H9 (cell line): Measurements from ENCODE around the gene CCDC122. TPM values are rescaled to one million over a fixed set of nuclear protein-coding genes. Genes with fewer than 3 reads are reported as not detected.

Experiments used
- DNase-seq: peaks from one replicate; pipeline ENCODE4 v3.0.0-alpha.2; 2017
- H2AFZ ChIP-seq: one replicate; pipeline ENCODE4 v1.6.1; 2013; ENCODE audit warnings: mild to moderate bottlenecking, low read length, control low read depth, moderate library complexity
- H2AK5ac ChIP-seq: 2 replicates; pipeline ENCODE4 v1.6.1; 2013; ENCODE audit warnings: low read length, control low read depth, mixed read lengths; ENCODE audit not compliant: insufficient read length
- H2BK120ac ChIP-seq: one replicate; pipeline ENCODE4 v1.6.1; 2013; ENCODE audit warnings: low read depth, mild to moderate bottlenecking, low read length, control low read depth, inconsistent platforms; ENCODE audit not compliant: poor library complexity, severe bottlenecking
- H2BK12ac ChIP-seq: 2 replicates; pipeline ENCODE4 v1.6.1; 2013; ENCODE audit warnings: low read length, control low read depth, mixed read lengths, low read depth; ENCODE audit not compliant: insufficient read length
- H2BK15ac ChIP-seq: 2 replicates; pipeline ENCODE4 v1.6.1; 2013; ENCODE audit warnings: low read depth, low read length, control low read depth
- H2BK20ac ChIP-seq: one replicate; pipeline ENCODE4 v1.6.1; 2013; ENCODE audit warnings: low read depth, mild to moderate bottlenecking, low read length, control low read depth, inconsistent platforms; ENCODE audit not compliant: poor library complexity, severe bottlenecking
- H2BK5ac ChIP-seq: 2 replicates; pipeline ENCODE4 v1.6.1; 2013; ENCODE audit warnings: low read length, control low read depth, mixed read lengths; ENCODE audit not compliant: insufficient read length
- H3K14ac ChIP-seq: 2 replicates; pipeline ENCODE4 v1.6.1; 2013; ENCODE audit warnings: low read length, control low read depth; ENCODE audit not compliant: insufficient read depth
- H3K18ac ChIP-seq: 2 replicates; pipeline ENCODE4 v1.6.1; 2013; ENCODE audit warnings: low read depth, mild to moderate bottlenecking, mixed read lengths, low read length, control low read depth; ENCODE audit not compliant: insufficient read length
- H3K23ac ChIP-seq: 2 replicates; pipeline ENCODE4 v1.6.1; 2013; ENCODE audit warnings: low read length, control low read depth, mixed read lengths, low read depth; ENCODE audit not compliant: insufficient read length
- H3K23me2 ChIP-seq: 2 replicates; pipeline ENCODE4 v1.6.1; 2013; ENCODE audit warnings: low read depth, mild to moderate bottlenecking, mixed read lengths, low read length, control low read depth; ENCODE audit not compliant: insufficient read length, poor library complexity, severe bottlenecking
- H3K27ac ChIP-seq: 2 replicates; pipeline ENCODE4 v1.5.1; 2013; ENCODE audit warnings: low read length, control low read depth, mixed read lengths, low read depth; ENCODE audit not compliant: insufficient read length
- H3K27me3 ChIP-seq: 2 replicates; pipeline ENCODE4 v1.6.1; 2013; ENCODE audit warnings: low read length, control low read depth, inconsistent platforms; ENCODE audit not compliant: insufficient read depth
- H3K4ac ChIP-seq: 2 replicates; pipeline ENCODE4 v1.6.1; 2013; ENCODE audit warnings: low read depth, mild to moderate bottlenecking, control low read depth, inconsistent platforms, low read length, moderate library complexity
- H3K4me1 ChIP-seq: 2 replicates; pipeline ENCODE4 v1.6.1; 2013; ENCODE audit warnings: low read length, control low read depth, inconsistent platforms; ENCODE audit not compliant: insufficient read depth
- H3K4me2 ChIP-seq: 2 replicates; pipeline ENCODE4 v1.6.1; 2013; ENCODE audit warnings: low read length, control low read depth, mixed read lengths; ENCODE audit not compliant: insufficient read length, insufficient read depth
- H3K56ac ChIP-seq: 2 replicates; pipeline ENCODE4 v1.6.1; 2013; ENCODE audit warnings: low read depth, mild to moderate bottlenecking, mixed read lengths, low read length, control low read depth; ENCODE audit not compliant: insufficient read length
- H3K79me1 ChIP-seq: 2 replicates; pipeline ENCODE4 v1.6.1; 2013; ENCODE audit warnings: low read depth, mild to moderate bottlenecking, moderate library complexity, low read length, control low read depth, inconsistent platforms; ENCODE audit not compliant: insufficient read depth, poor library complexity, severe bottlenecking
- H3K79me2 ChIP-seq: 2 replicates; pipeline ENCODE4 v1.6.1; 2013; ENCODE audit warnings: low read length, control low read depth, inconsistent platforms; ENCODE audit not compliant: insufficient read depth
- H3K9ac ChIP-seq: 2 replicates; pipeline ENCODE4 v1.6.1; 2013; ENCODE audit warnings: low read length, control low read depth, mixed read lengths; ENCODE audit not compliant: insufficient read length; ENCODE audit errors: extremely low read depth
- H3K9me3 ChIP-seq: one replicate; pipeline ENCODE4 v1.6.1; 2013; ENCODE audit warnings: low read depth, low read length, inconsistent platforms; ENCODE audit not compliant: control insufficient read depth
- H3T11ph ChIP-seq: one replicate; pipeline ENCODE4 v1.6.1; 2013; ENCODE audit warnings: mild to moderate bottlenecking, low read length, control low read depth, inconsistent platforms
- H4K20me1 ChIP-seq: one replicate; pipeline ENCODE4 v1.6.1; 2013; ENCODE audit not compliant: control insufficient read depth, insufficient read length, insufficient read depth
- H4K5ac ChIP-seq: 2 replicates; pipeline ENCODE4 v1.6.1; 2013; ENCODE audit warnings: low read depth, mild to moderate bottlenecking, mixed read lengths, low read length, control low read depth; ENCODE audit not compliant: insufficient read length
- H4K8ac ChIP-seq: replicated peaks from 2 replicates; pipeline ENCODE4 v1.6.1; 2013; ENCODE audit warnings: low read length, control low read depth, mixed read lengths, low read depth; ENCODE audit not compliant: insufficient read length
- H4K91ac ChIP-seq: 2 replicates; pipeline ENCODE4 v1.6.1; 2013; ENCODE audit warnings: low read depth, mild to moderate bottlenecking, moderate library complexity, mixed read lengths, low read length, control low read depth; ENCODE audit not compliant: insufficient read length
- H3K27ac Mint-ChIP-seq, 3 experiments: 2 replicates in 2 of 3; 3 replicates in 1 of 3; pipeline ENCODE4 v1.8.0; 2020 to 2021; ENCODE audit warnings: mixed read lengths in 3 of 3, mild to moderate bottlenecking in 1 of 3, moderate library complexity in 1 of 3
- H3K27me3 Mint-ChIP-seq: 2 replicates; pipeline ENCODE4 v1.8.0; 2021; ENCODE audit warnings: low read depth, mild to moderate bottlenecking, moderate library complexity, mixed read lengths
- H3K36me3 Mint-ChIP-seq, 3 experiments: 2 replicates in 2 of 3; 3 replicates in 1 of 3; pipeline ENCODE4 v1.8.0; 2020 to 2021; ENCODE audit warnings: low read depth in 3 of 3, mixed read lengths in 3 of 3; ENCODE audit not compliant: insufficient read depth in 1 of 3
- H3K4me1 Mint-ChIP-seq, 2 experiments: 2 replicates each; pipeline ENCODE4 v1.8.0; 2020; ENCODE audit warnings: mixed read lengths in 2 of 2
- H3K4me3 Mint-ChIP-seq, 2 experiments: 2 replicates in 1 of 2; 3 replicates in 1 of 2; pipeline ENCODE4 v1.8.0; 2020 to 2021; ENCODE audit warnings: mild to moderate bottlenecking in 2 of 2, mixed read lengths in 2 of 2, moderate library complexity in 1 of 2
- H3K9me3 Mint-ChIP-seq, 2 experiments: 2 replicates in 1 of 2; 3 replicates in 1 of 2; pipeline ENCODE4 v1.8.0; 2020; ENCODE audit warnings: mild to moderate bottlenecking in 2 of 2, mixed read lengths in 2 of 2, moderate library complexity in 1 of 2
- WGBS: extraction: QIAGEN DNeasy Blood & Tissue Kit; methylation state at CpG from one replicate; pipeline ENCODE4 v1.1.7; 2013; ENCODE audit warnings: missing lambda C conversion rate, low lambda C conversion rate, mixed read lengths; ENCODE audit not compliant: insufficient read length; ENCODE audit errors: extremely low coverage; 5-methylcytosine and 5-hydroxymethylcytosine counted together
- total RNA-seq: library from RNA; stranded (reverse); gene quantifications from 2 replicates; pipeline ENCODE4 v1.2.1, GENCODE V29; 2021
- TF ChIP-seq, protein P1 (sequence below): fragments of 200-600 bp; sonication (generic); conservative IDR thresholded peaks from 3 replicates; pipeline ENCODE4 v1.8.0; 2021; ENCODE audit warnings: antibody characterized with exemption, mild to moderate bottlenecking

Gene CCDC122
- total RNA-seq, 1 experiment from 2014 or later, result 5.6 TPM

DNA sequence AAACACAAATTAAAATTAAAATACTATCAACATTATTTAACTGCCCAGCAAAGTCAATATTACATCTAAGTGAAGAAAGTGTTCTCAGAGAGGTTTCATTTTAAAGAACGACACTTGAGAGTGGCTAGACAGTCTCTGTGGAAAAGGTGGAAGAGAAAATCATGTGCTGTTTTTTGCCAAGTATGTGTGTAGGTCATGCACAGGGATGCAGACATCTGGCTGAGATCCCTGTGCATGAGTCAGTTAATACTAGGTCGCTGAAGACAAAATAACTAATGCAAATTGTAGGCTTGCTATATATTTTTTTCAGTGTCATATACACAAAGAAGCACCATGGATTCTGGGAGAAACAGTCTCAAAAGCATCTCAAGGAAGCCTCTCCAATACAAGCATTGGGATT is 48.5 kb downstream of the CCDC122 start:
- Mint-ChIP-seq H3K36me3 (no peaks in the 10 kb centered on the region), H3K9me3 (no peaks in the 10 kb centered on the region), H3K4me3 (no peak overlapping the region), H3K4me1 (no peaks in the 10 kb centered on the region), H3K27me3 (no peaks in the 10 kb centered on the region), H3K27ac (no peak overlapping the region)
- Histone ChIP-seq H2BK12ac (no peak overlapping the region), H3K14ac (no peak overlapping the region), H2BK5ac (no peak overlapping the region), H3K4me1 (no peaks in the 10 kb centered on the region), H3K23me2 (no peaks in the 10 kb centered on the region), H2AK5ac (no peak overlapping the region), H2BK15ac (no peak overlapping the region), H3K23ac (no peak overlapping the region), H2AFZ (no peak overlapping the region), H2BK120ac (no peak overlapping the region), H4K20me1 (no peaks in the 10 kb centered on the region), H3K27me3 (no peaks in the 10 kb centered on the region), H3K4ac (no peak overlapping the region), H3K9ac (no peak overlapping the region), H4K5ac (no peak overlapping the region), H3K79me1 (no peaks in the 10 kb centered on the region), H3K4me2 (no peak overlapping the region), H3K27ac (no peak overlapping the region), H3K56ac (no peak overlapping the region), H4K91ac (no peak overlapping the region), H3K9me3 (no peaks in the 10 kb centered on the region), H3K79me2 (no peaks in the 10 kb centered on the region), H3T11ph (no peak overlapping the region), H4K8ac (no peak overlapping the region), H2BK20ac (no peak overlapping the region), H3K18ac (no peak overlapping the region)
- TF ChIP-seq, protein P1, sequence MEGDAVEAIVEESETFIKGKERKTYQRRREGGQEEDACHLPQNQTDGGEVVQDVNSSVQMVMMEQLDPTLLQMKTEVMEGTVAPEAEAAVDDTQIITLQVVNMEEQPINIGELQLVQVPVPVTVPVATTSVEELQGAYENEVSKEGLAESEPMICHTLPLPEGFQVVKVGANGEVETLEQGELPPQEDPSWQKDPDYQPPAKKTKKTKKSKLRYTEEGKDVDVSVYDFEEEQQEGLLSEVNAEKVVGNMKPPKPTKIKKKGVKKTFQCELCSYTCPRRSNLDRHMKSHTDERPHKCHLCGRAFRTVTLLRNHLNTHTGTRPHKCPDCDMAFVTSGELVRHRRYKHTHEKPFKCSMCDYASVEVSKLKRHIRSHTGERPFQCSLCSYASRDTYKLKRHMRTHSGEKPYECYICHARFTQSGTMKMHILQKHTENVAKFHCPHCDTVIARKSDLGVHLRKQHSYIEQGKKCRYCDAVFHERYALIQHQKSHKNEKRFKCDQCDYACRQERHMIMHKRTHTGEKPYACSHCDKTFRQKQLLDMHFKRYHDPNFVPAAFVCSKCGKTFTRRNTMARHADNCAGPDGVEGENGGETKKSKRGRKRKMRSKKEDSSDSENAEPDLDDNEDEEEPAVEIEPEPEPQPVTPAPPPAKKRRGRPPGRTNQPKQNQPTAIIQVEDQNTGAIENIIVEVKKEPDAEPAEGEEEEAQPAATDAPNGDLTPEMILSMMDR, result no peak
- WGBS, result no CpG with 5 or more reads among the region's 2 CpGs
- DNase-seq, result no peak
